Chondrocyte (in vitro differentiated cells): ENCODE measurements around the gene HAUS1. TPM values are rescaled to one million over a fixed set of nuclear protein-coding genes. Genes with fewer than 3 reads are reported as not detected.
"Not testable (repeated sequence)": the region's sequence is repeated elsewhere in the genome, so short reads cannot be mapped to it uniquely, and the experiment has no call there.

ENCODE experiments used
- DNase-seq: peaks from one replicate; pipeline ENCODE4 v3.0.0; 2021; ENCODE audit warnings: mixed read lengths, low spot score
- H3K27ac Mint-ChIP-seq: one replicate; pipeline ENCODE4 v1.8.0; 2021; ENCODE audit warnings: mild to moderate bottlenecking, moderate library complexity, mixed read lengths; ENCODE audit not compliant: unreplicated experiment
- H3K27me3 Mint-ChIP-seq: 2 replicates; pipeline ENCODE4 v1.8.0; 2021; ENCODE audit warnings: low read depth, mixed read lengths
- H3K36me3 Mint-ChIP-seq: 2 replicates; pipeline ENCODE4 v1.8.0; 2021; ENCODE audit warnings: low read depth, mixed read lengths
- H3K4me1 Mint-ChIP-seq: 2 replicates; pipeline ENCODE4 v1.8.0; 2021; ENCODE audit warnings: low read depth, mild to moderate bottlenecking, mixed read lengths
- H3K4me3 Mint-ChIP-seq: one replicate; pipeline ENCODE4 v1.8.0; 2021; ENCODE audit warnings: mild to moderate bottlenecking, moderate library complexity, mixed read lengths; ENCODE audit not compliant: unreplicated experiment
- H3K9me3 Mint-ChIP-seq: 2 replicates; pipeline ENCODE4 v1.8.0; 2021; ENCODE audit warnings: low read depth, mixed read lengths
- CTCF ChIP-seq: fragments of 200-600 bp; sonication (generic); IDR thresholded peaks from 2 replicates; pipeline ENCODE4 v1.5.0; 2021; ENCODE audit warnings: antibody characterized with exemption, mild to moderate bottlenecking, moderate library complexity
- total RNA-seq: library from RNA; stranded (reverse); gene quantifications from 3 replicates; pipeline ENCODE4 v1.2.1, GENCODE V29; 2021

The HAUS1 gene
- total RNA-seq, 1 donor from 2014 or later = 21.5 TPM

GRCh38 chr18:46163941-46164499 lies 59.8 kb downstream of the HAUS1 start:
- Mint-ChIP-seq H3K27ac (no peak overlapping the region), H3K36me3 (no peaks in the 10 kb centered on the region), H3K4me3 (no peak overlapping the region), H3K27me3 (no peaks in the 10 kb centered on the region), H3K4me1 (peaks cover 4% of the 10 kb centered on the region), H3K9me3 (no peaks in the 10 kb centered on the region)
- TF ChIP-seq CTCF = no peak
- DNase-seq = no peak

- H3K9me3 Mint-ChIP-seq, DNase-seq: not testable (repeated sequence)
Measured at GRCh38 chr18:46164502-46164901, 60.3 kb downstream of the HAUS1 start.

GRCh38 chr18:46164920-46165319 lies 60.7 kb downstream of the HAUS1 start:
- Mint-ChIP-seq H3K4me3 (no peak overlapping the region), H3K27me3 (no peaks in the 10 kb centered on the region), H3K9me3 (no peaks in the 10 kb centered on the region), H3K27ac (no peak overlapping the region), H3K4me1 (peaks cover 11% of the 10 kb centered on the region), H3K36me3 (no peaks in the 10 kb centered on the region)
- TF ChIP-seq CTCF = no peak
- DNase-seq = no peak

More at GRCh38 chr18:46164502-46164901, 60.3 kb downstream of the HAUS1 start:
- not testable (repeated sequence) for H3K27me3 Mint-ChIP-seq, H3K4me3 Mint-ChIP-seq, H3K27ac Mint-ChIP-seq, H3K36me3 Mint-ChIP-seq, H3K4me1 Mint-ChIP-seq

- H3K27ac Mint-ChIP-seq = no peak overlapping the region
- H3K9me3 Mint-ChIP-seq = no peaks in the 10 kb centered on the region
- no peak for DNase-seq
- no peak for TF ChIP-seq CTCF
- no peak overlapping the region for H3K4me3 Mint-ChIP-seq
- H3K27me3 Mint-ChIP-seq = no peaks in the 10 kb centered on the region
- no peaks in the 10 kb centered on the region for H3K36me3 Mint-ChIP-seq
- H3K4me1 Mint-ChIP-seq = peaks cover 8% of the 10 kb centered on the region
Measured at GRCh38 chr18:46166261-46166970, 62.2 kb downstream of the HAUS1 start.

- H3K27me3 Mint-ChIP-seq = no peaks in the 10 kb centered on the region
- no peak overlapping the region for H3K4me3 Mint-ChIP-seq
- no peaks in the 10 kb centered on the region for H3K9me3 Mint-ChIP-seq
Measured at GRCh38 chr18:46167971-46168370, 63.8 kb downstream of the HAUS1 start.

More at GRCh38 chr18:46167971-46168370, 63.8 kb downstream of the HAUS1 start:
- DNase-seq = no peak
- Mint-ChIP-seq H3K36me3 (no peaks in the 10 kb centered on the region), H3K27ac (no peak overlapping the region), H3K4me1 (peaks cover 8% of the 10 kb centered on the region)
- TF ChIP-seq CTCF = no peak
